SK-N-SH (cell line): ENCODE results near the gene SDCCAG8.

Experiments used
- CTCF ChIP-seq: fragments of 200-600 bp; sonication (generic); IDR thresholded peaks from 2 replicates; pipeline ENCODE4 v1.6.1; 2017; ENCODE audit warnings: antibody characterized with exemption, mild to moderate bottlenecking, moderate library complexity
- MEF2A ChIP-seq: IDR thresholded peaks from 2 replicates; pipeline ENCODE4 v1.4.0; 2012; ENCODE audit warnings: low read depth, borderline replicate concordance
- REST ChIP-seq: IDR thresholded peaks from 2 replicates; pipeline ENCODE4 v1.6.1; 2012; ENCODE audit warnings: mild to moderate bottlenecking, low read depth, low read length, moderate library complexity

- TF ChIP-seq REST (no peak), MEF2A (no peak), CTCF (no peak)
Measured at GRCh38 chr1:243542739-243543415, 287.0 kb downstream of the SDCCAG8 start.
